GM18511 (cell line): ENCODE data around the gene SPEG.

Experiments
- ATAC-seq: cut with Tn5 transposase; IDR thresholded peaks from one replicate; pipeline ENCODE4 v1.9.1; 2021; ENCODE audit warnings: mild to moderate bottlenecking, moderate library complexity; ENCODE audit not compliant: unreplicated experiment

Gene SPEG

DNA sequence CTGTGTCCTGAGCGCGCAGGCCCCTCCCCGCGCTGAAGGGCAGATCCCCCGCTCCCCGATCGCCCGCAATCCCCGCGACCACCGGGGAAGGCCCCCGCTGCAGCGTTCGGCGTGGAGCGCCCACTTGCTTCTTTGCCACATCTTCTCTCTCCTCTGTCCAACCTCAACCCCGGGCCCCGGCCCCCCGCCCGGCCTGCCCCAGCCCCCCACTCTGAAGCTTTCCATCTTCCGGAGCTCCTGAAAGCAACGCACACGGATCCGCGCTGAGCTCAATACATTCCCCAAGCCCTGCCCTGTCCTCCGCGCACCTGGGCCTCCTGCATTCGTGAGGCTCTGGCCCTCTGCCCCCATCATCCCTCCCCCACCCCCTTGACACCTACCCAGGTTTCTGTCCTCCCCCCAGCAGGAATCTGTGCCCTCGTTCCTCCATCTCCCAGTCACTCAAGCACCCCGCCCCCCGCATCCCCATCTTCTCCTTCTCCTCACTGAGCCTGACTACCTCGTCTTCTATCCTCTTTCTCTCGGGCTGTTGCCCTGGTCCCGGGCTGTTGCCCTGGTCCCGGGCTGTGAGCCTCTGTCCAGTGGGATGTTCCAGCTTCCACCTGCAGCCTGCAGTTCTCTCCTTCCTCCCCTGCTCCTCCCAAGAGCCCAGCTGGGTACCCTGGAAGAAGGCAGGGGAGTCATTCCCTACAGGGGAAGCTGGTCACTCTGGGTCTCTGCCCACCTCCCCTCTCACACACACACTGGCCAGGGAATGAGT is 7.8 kb downstream of the SPEG start:
- no peak for ATAC-seq

DNA sequence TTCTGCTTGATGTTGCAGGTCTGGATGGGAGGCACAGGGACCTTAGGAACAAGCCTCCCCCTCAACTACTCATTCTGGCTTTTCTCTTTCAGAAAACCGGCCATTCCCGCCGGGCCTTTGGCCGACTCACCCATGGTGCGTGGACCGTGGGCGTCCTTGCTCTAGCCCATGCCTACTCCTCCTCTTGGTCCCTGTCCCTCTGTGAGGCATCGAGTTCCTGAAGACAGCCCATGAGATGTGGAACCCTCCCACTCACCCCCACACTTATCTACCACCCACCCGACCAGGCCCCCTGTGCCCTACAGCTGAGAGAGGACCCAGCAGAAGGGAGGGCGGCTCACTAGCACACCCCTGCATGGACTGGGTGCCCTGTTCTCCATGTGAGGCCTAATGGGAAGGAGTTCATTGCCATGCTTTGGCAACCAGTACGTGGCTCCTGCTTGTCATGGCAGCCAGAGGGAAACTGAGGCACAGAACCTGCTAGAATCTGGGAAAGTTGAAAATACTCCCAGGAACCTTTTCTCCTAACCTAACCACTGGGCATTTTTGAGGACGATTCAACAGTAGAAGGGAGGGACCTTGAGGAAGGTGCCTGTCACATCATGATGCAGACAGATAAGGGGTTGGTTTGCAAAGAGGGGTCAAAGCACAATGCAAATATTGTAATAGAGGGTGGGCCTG is 8.5 kb downstream of the SPEG start:
- ATAC-seq = no peak

DNA sequence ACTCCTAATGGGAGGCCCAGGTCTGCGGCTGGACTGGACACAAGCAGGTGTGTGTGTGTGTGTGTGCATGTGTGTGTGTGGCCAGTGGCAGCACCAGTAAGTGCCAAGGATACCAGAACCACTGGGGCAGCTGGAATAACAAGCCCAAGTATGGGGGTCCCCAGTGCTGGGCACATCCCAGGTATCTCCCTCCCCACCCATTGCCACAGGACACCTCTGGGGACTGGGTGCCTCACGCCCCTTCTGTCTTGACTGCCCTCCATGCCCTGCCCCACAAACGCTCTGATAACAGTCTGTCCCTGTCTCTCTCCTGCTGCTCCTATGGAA is 9.0 kb downstream of the SPEG start:
- no peak for ATAC-seq

DNA sequence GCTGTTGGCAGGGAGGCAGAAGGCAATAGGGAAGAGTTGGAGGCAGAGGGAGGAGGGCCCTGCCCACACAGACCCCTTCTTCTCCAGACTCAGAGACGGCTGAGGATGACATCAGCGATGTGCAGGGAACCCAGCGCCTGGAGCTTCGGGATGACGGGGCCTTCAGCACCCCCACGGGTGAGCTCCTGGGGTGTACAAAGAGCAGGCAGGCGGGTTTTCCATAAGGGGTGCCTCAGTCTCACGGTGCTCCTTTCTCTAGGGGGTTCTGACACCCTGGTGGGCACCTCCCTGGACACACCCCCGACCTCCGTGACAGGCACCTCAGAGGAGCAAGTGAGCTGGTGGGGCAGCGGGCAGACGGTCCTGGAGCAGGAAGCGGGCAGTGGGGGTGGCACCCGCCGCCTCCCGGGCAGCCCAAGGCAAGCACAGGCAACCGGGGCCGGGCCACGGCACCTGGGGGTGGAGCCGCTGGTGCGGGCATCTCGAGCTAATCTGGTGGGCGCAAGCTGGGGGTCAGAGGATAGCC is 10.0 kb downstream of the SPEG start:
- ATAC-seq = no peak

DNA sequence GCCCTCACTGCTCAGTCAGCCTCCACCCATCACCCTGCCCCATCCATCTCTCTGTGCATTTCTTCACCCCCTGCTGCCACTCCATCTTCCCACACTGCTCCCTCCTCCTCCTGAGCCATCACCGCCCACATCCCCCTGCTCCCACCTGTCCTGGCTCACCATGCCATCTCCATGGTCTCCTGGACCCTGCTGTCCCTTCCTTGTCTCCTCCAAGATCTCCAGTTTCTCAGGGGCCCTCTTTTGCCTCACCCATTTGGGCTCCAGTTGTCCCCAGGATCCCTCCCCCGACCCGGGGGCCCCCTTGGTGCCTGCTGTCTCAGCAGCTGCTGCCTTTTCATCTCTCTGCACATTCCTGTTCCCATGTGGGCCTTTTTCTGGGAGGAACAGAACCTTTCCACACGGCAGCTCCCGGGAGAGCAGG is 10.6 kb downstream of the SPEG start:
- ATAC-seq = no peak

DNA sequence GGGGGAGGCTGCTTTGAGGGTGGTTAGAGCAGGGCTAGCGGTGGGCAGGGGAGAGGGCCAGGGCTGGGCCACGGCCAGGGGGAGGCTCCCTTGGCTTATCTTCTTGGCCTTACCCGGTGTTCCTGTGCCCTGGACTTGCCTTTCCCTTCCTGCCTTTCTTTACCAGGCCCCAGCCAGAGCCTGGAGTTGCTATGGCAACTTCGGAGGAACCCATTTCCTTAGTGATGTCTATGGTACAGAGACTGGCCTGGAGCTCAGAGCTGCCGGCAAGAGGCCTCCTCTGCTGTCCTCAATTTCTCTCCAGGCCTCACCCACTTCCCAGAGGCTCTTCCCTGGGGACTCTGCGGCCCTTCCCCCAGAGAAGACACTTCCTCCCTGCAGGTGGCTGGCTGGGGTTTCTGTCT is 11.5 kb downstream of the SPEG start:
- ATAC-seq = no peak

DNA sequence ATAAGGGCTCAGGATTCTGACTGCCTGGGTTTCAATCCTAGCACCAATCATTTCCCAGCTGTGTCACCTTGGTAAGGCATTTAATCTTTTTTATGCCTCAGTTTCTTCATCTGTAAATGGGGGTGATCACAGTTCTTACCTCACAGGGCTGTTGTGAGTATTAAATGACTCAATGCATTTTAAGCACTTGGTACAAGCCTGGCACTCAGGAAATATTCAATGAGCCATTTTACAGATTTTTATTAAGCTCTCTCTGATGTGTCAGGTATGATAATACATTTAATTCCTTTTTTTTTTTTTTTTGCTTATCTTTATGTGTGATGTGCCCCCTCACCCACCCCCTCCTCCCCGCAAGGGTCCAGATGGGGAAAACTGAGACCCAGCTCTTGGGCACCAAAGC is 12.0 kb downstream of the SPEG start:
- ATAC-seq = no peak

DNA sequence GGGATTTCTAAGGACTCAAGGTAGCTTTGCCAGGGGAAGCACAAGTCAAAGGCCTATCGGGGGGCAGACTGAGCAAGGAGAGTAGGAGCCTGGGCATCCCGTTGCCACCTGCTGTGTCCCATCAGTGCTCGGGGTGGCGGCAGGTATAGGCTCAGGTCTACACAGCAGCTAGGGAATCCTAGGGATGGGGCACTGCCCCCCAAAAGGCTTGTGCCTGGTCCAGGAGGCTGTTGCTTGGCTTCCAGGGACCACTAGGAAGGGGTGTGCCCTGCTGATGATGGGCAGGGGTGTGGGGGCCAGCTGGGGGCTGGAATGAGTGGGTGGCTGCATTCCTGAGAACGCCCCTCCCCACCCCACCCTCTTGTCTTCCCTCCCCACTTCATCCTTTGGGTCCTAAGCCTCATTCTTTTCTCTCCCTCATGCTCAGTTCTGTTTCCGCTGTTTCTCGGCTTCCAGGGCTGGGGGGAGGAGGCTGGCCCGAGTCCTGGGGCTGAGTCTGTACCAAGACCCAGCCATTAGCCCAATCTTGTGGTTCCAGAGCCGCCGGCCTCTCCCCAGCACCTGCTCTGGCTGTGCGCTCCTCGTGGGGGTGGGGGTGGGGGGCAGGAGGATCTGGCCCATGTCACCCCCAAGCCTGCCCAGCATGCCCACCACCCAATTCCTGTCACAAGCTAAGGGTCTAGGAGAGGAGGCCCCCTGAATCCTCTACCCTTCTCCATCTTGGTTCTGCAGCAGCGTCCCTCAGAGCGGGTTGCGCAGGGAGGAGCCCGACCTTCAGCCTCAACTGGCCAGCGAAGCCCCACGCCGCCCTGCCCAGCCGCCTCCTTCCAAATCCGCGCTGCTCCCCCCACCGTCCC is 12.8 kb downstream of the SPEG start:
- no peak for ATAC-seq

DNA sequence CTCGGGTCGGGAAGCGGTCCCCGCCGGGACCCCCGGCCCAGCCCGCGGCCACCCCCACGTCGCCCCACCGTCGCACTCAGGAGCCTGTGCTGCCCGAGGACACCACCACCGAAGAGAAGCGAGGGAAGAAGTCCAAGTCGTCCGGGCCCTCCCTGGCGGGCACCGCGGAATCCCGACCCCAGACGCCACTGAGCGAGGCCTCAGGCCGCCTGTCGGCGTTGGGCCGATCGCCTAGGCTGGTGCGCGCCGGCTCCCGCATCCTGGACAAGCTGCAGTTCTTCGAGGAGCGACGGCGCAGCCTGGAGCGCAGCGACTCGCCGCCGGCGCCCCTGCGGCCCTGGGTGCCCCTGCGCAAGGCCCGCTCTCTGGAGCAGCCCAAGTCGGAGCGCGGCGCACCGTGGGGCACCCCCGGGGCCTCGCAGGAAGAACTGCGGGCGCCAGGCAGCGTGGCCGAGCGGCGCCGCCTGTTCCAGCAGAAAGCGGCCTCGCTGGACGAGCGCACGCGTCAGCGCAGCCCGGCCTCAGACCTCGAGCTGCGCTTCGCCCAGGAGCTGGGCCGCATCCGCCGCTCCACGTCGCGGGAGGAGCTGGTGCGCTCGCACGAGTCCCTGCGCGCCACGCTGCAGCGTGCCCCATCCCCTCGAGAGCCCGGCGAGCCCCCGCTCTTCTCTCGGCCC is 13.6 kb downstream of the SPEG start:
- ATAC-seq = no peak

DNA sequence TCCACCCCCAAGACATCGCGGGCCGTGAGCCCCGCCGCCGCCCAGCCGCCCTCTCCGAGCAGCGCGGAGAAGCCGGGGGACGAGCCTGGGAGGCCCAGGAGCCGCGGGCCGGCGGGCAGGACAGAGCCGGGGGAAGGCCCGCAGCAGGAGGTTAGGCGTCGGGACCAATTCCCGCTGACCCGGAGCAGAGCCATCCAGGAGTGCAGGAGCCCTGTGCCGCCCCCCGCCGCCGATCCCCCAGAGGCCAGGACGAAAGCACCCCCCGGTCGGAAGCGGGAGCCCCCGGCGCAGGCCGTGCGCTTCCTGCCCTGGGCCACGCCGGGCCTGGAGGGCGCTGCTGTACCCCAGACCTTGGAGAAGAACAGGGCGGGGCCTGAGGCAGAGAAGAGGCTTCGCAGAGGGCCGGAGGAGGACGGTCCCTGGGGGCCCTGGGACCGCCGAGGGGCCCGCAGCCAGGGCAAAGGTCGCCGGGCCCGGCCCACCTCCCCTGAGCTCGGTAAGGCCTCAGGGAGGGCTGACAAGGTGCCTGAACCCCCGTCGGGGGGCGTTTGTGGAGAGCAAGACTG is 14.2 kb downstream of the SPEG start:
- no peak for ATAC-seq

DNA sequence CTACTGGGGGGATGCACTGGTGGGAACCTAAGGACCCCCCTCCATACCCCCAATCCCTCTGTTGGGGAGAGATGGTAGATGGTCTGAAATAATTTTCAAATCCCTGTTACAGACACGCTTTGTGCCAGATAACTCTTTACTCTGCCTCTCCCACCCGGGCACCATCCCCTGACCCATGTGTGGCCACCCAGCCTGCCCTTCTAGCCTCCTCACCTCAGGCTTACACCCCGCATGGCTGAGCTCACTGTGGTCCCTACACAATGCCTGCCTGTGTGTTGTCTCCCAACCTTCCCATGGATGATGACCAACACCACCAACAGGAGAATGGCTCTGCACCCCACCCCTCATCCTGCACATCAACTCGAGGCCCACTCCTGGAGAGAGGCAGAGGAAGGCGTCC is 15.0 kb downstream of the SPEG start:
- ATAC-seq = no peak

DNA sequence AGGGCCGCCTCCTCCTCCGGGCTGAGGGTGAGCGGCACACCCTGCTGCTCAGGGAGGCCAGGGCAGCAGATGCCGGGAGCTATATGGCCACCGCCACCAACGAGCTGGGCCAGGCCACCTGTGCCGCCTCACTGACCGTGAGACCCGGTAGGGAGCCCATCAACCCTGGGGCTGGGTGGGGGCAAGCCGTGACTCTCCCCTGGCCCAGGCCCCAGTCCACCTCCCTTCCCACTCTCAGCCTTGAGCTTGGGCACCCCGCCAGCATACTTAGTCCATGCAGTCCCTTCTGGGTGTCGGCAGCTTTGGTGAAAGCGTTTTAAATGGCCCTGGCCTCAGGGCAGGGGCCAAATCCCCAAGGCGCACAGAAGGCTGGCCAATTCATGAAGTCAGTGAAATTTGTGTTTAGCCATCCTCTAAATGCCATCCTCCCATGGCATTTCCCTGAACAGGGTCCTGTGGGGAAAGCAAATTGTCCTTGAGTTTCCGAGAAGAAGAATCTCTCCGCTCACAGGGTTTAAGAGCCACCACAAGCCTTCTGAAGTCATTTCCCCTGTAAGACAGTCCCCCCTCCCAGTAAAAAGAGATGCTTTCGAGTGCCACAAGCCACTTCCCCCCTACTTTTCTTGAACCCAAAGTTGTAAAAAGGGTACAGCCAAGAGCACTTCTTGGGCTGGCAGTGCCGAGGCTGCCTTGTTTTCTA is 17.2 kb downstream of the SPEG start:
- no peak for ATAC-seq

DNA sequence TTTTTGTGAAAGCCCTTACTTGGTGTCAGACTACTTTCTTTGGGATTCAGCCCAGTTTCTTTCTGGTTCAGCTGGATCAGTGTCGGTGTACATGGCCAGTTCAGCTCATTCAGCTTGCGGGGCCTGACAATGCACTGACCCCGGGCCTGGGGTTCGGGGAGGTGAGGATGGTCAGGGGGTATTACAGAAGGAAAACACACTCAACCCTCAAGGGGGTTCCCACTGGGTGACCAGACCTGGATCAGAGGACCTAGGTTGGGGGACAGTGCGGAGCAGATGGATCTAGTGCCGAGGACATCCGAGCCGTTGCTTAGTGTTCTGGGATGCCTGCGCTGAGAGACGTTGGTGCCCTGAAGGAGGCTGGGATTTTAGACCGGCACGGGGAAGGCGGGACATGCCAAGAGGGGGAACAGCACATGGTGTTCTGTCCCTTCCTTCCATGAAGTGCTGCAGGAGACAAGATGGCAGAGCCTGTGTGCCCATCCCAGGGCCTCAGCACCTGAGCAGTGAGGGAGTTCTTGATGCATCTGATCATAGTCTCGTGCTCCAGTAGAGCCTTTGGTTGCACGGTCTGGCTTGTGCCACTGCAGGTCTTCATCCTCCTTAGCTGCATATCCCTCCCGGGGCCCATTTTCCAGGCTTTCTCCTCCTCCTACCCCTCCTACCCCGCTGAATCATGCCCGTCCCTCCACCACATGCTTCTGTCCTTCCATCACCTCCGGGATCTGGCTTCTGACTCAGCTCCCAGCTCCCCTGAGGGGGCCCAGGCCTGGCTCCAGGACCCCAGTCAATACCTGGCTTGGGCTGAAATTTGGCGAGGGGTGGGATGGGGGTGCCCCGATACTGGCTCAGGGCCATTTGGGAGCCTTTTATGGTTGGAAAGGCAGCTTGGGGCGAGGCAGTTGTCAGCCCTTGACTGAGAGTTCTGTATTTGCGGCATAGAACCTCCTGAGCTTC is 18.0 kb downstream of the SPEG start:
- ATAC-seq = no peak

DNA sequence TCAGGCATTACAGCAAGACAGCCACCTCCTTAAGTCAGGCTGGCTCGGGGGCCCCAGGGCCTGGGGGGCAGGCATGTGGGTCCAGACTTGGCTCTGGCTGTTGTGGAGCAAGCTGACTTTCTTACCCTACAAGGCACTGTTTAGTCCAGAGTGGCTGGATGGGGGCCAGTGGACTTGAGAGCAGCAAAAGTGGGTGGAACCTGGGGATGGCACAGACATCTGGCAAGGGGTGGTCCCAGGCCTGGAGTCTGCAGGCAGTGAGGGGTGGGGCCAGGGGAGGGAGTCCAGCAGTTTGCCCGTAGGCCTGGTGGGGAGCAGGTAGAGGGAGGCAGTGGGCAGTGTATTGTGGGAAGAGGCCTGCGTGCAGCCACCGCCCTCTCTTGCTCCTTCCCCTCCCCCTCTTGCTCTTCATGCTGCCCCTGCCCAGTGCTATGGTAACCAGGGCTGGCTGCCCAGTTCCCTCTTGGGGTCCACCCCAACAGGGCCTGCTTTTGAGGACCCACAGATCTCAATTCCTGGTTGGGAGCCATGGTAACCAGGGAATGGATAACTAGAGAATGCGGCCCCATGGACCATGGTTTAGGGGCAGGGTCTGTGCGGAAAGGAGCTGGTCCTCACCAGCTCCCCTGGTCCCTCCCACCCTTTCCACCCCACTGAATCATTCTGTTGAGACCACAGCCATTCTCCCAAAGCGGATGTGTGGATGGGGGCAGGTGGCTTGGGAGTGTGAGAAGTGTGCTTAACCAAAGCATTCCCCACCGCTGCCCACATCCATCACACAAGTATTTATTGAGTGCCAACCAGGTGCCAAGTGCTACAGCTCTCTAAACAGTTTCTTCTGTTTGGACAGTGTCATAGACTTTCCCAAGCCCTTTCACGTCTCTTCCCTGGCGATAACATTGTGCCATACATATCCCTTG is 19.3 kb downstream of the SPEG start:
- ATAC-seq = no peak

DNA sequence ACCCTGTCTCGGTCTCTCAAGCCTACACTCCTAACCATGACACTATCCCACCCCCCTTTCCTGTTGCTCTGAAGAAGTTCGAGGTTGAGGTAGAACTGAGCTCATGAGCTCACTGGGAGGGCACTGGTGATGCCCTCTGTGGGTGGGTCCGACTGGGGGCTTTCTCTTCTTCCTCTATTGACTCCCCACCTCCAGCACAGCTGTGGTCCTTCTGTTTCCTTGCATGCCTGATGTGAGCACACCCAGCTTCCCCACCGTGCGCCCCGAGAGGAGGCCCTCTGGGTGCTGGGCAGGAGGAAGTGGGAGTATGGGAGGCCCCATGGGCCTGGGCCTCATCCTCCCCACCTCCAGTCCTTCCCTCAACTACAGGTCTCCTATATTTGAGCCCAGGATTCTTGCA is 20.9 kb downstream of the SPEG start:
- ATAC-seq = no peak

DNA sequence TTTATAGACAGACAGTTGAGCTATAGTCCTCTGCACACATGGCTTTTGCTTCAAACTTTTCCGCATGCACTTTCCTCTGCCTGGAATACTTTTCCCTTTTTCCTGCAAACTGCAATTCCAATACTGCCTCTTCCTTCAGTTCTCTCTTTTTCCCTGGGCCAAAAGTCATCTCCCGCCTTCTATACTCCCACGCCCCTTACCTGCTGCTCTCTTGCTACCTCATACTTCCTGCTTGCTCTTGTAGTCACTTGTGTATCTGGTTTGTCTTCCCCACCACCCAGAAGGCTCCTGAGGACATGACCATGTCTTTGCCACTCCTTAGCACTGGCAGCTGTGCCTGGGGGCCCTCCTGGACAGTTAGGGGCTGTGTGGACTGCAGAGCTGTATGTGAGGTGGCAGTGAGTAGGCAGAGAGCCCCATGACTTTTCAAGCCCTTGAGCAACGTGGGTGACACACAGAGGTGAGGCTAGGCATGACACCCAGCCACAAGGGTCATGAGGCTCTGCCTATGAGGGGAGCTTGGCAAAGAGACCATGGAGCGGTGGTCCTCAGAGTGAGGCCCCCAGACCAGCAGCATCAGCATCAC is 23.2 kb downstream of the SPEG start:
- ATAC-seq = peak; percentile 60

DNA sequence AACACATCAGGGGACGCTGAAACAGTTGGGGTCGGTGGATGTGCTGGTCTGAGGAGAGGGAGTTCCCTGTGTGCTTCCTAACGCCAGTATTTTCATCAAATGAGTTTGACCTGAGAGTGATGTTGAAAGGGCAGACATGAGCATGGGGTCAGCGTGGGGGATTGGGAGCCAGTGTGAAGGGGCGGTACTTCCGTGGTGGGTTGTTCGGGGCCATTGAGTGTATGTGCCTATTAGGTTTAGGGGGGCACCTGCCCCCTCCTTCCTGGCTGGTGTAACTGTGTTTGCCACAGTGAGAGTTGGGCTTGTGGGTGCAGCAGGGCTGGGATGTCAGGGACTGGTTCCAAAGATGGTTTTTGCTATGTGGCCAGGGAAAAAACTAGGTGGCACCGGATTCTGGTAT is 24.4 kb downstream of the SPEG start:
- no peak for ATAC-seq
